Measurements from ENCODE around the gene NOTCH3. TPM values are rescaled to one million over a fixed set of nuclear protein-coding genes. Genes with fewer than 3 reads are reported as not detected.

Gene NOTCH3
- total RNA-seq (2021): 164 and 165 TPM in 2 replicates
- long read RNA-seq, partial matches to known transcripts: 3 of 29 reads
- long read RNA-seq, other reads (novel, unspliced or antisense): 25 of 29 reads

DNA sequence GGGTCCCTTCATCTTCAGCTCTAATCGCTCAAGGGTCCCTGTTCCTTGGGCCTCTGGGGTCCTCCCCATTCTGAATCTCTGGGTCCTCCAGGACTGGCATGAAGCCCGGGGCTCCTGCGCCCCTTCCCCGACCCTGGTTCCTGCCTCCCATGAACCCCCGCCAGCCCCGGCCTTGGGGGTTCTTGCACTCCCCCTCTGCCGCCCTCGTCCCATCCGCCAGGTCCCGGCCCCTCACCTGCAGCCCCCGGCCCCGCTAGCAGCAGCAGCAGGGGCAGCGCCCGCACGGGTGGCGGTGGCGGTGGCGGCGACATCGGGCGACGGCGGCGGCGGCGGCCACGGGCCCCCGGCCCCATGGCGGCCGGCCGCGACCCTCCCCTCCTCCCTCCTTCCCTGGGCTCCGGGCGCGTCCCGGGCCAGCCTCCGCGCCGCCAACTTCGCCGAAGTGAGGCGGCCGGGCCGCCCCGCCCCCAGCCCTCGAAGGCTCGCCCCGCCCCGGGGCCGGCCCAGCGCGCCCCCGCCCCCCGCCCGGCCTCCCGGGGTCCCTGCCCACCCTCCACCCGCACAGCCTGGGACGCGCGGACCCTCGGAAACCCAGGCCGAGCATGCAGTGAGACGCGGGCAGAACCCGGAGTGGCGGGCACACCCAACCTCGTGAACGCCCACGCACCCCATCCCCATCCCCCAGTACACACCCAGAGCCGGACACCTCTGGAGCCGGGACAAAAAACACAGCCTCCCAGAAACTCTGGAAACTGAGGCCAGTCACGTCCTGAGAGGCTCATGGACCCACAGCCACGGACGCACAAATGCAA, at the start of gene NOTCH3:
Gene NOTCH3 (minus strand): TSS at position 443 of the 812 bp plus-strand sequence. CDS start 90 bp downstream, at position 353.
- Histone ChIP-seq H3K79me1 (ENCODE audit: insufficient read depth, low read depth, low read length, poor library complexity, severe bottlenecking) (no peaks in the 10 kb centered on the region), H3K27me3 (ENCODE audit: insufficient read depth, low read length) (no peaks in the 10 kb centered on the region), H3K18ac (ENCODE audit: insufficient read length, low read depth, low read length) (no peak within 1 kb of the TSS), H2BK12ac (ENCODE audit: insufficient read length, low read depth, low read length) (no peak within 1 kb of the TSS), H4K91ac (ENCODE audit: insufficient read length, low read depth, low read length) (no peak within 1 kb of the TSS), H3K23ac (ENCODE audit: insufficient read length, low read depth, low read length) (no peak within 1 kb of the TSS), H2BK120ac (ENCODE audit: low read depth, low read length, poor library complexity, severe bottlenecking) (no peak within 1 kb of the TSS), H2BK5ac (ENCODE audit: insufficient read length, low read length) (no peak within 1 kb of the TSS), H4K8ac (replicated peaks; ENCODE audit: insufficient read length, low read depth, low read length) (no peak within 1 kb of the TSS), H3K4me1 (ENCODE audit: insufficient read depth, low read length) (peaks cover 3% of the 10 kb centered on the region; the same call in 1 of the 2 replicates), H3K4ac (ENCODE audit: low read depth, low read length) (no peak within 1 kb of the TSS), H4K20me1 (ENCODE audit: control insufficient read depth, insufficient read depth, insufficient read length) (no peaks in the 10 kb centered on the region), H3K79me2 (ENCODE audit: insufficient read depth, low read length) (peaks cover 8% of the 10 kb centered on the region; the same call in 1 of the 2 replicates), H2AK5ac (ENCODE audit: insufficient read length, low read length) (no peak within 1 kb of the TSS), H3K4me2 (ENCODE audit: insufficient read depth, insufficient read length, low read length) (peak within 1 kb of the TSS; percentile 66), H3K23me2 (ENCODE audit: insufficient read length, low read depth, low read length, poor library complexity, severe bottlenecking) (peaks cover 4% of the 10 kb centered on the region), H4K5ac (ENCODE audit: insufficient read length, low read depth, low read length) (no peak within 1 kb of the TSS), H3K9me3 (ENCODE audit: control insufficient read depth, low read depth, low read length) (no peaks in the 10 kb centered on the region), H3K14ac (ENCODE audit: insufficient read depth, low read length) (no peak within 1 kb of the TSS), H2BK15ac (ENCODE audit: low read depth, low read length) (no peak within 1 kb of the TSS), H3T11ph (ENCODE audit: low read length) (no peak within 1 kb of the TSS), H3K56ac (ENCODE audit: insufficient read length, low read depth, low read length) (no peak within 1 kb of the TSS), H3K27ac (ENCODE audit: insufficient read length, low read depth, low read length) (no peak within 1 kb of the TSS), H2BK20ac (ENCODE audit: low read depth, low read length, poor library complexity, severe bottlenecking) (no peak within 1 kb of the TSS), H3K9ac (ENCODE audit: extremely low read depth, insufficient read length, low read length) (no peak within 1 kb of the TSS), H2AFZ (ENCODE audit: low read length) (peak within 1 kb of the TSS; percentile 58)
- peak; percentile 51 for DNase-seq
- Mint-ChIP-seq H3K4me1 (peaks cover 29% of the 10 kb centered on the region in 2 experiments), H3K27me3 (ENCODE audit: low read depth) (peaks cover 5% of the 10 kb centered on the region), H3K4me3 (peak within 1 kb of the TSS; percentile 86 to 88), H3K9me3 (no peaks in the 10 kb centered on the region; a peak in 1 of 5 replicates), H3K27ac (peak within 1 kb of the TSS in 2 of 3 experiments; percentile 61 to 77; a peak in 2 of 7 replicates), H3K36me3 (ENCODE audit: insufficient read depth in 1 of 3, low read depth in 3 of 3) (peaks cover 5 to 29% (median 20%) of the 10 kb centered on the region in 3 experiments; a peak in 6 of 7 replicates)
- TF ChIP-seq, protein P1, sequence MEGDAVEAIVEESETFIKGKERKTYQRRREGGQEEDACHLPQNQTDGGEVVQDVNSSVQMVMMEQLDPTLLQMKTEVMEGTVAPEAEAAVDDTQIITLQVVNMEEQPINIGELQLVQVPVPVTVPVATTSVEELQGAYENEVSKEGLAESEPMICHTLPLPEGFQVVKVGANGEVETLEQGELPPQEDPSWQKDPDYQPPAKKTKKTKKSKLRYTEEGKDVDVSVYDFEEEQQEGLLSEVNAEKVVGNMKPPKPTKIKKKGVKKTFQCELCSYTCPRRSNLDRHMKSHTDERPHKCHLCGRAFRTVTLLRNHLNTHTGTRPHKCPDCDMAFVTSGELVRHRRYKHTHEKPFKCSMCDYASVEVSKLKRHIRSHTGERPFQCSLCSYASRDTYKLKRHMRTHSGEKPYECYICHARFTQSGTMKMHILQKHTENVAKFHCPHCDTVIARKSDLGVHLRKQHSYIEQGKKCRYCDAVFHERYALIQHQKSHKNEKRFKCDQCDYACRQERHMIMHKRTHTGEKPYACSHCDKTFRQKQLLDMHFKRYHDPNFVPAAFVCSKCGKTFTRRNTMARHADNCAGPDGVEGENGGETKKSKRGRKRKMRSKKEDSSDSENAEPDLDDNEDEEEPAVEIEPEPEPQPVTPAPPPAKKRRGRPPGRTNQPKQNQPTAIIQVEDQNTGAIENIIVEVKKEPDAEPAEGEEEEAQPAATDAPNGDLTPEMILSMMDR (conservative IDR thresholded peaks at IDR 0.05): no peak
- no CpG with 5 or more reads among the region's 74 CpGs for WGBS (ENCODE audit: extremely low coverage, insufficient read length, low lambda C conversion rate)

All from H9 (cell line).